Measurements from ENCODE around the gene FLNB.

FLNB gene

DNA sequence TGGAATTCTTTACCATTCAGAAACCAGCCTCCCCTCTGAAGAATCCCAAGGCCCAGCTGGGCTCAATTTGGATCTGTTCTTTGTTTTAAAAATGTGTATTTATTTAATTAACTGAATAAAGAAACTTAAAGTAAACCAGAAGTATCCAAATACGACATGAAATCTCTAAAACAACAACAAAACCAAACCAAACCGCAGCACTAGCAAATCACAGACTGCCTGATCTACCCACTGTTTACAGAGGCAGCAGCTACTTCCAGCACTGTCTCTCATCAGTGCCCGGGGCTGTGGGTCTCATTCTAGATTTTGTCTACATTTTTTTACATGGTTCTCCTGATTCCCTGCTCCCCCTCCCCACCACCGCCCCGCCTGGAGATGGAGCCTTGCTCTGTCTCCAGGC, 2.3 kb downstream of the FLNB start:
- no peak for DNase-seq

DNA sequence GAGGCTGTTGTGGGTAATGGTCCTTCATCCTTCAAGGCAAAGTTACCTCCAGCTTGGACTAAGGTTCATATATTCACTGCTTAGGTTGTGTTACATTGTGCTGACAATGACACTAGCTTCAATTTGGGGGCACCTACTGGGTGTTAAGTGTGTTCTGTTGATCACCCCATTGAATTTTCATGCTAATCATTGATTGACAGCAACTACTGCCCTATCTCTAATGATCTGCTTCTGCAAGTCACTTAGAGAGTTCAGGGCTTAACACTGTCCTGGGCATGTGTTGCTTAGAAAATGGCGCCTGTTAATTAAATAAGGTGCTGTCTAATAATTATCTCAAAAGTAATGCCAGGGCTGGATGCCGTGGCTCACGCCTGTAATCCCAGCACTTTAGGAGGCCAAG, 3.4 kb downstream of the FLNB start:
- no peak for DNase-seq

DNA sequence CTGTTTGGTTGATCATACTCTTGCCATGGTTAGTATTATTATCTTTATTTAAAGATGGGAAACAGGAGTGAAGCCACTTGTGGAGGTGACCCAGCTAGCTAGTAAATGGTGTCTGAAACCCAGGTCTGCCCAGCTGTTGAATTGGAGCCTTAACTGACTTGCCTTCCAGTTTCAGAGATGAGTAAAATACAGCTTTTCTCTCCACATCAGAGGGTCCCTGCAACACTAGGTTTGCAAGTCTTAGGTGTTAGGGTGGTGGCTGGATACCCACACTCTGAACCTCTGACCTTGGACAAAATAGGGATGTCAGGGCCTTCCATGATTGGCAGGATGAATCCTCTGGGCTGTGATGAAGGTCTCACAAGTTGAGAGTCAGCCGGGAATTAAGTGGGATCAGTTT, 4.1 kb downstream of the FLNB start:
- DNase-seq, result no peak

- DNase-seq, result no peak
Measured at GRCh38 chr3:58013099-58013498, 4.9 kb downstream of the FLNB start.

- DNase-seq, result no peak
Measured at GRCh38 chr3:58013973-58014649, 5.9 kb downstream of the FLNB start.

GRCh38 chr3:58015520-58015915, 7.3 kb downstream of the FLNB start:
- no peak for DNase-seq

DNA sequence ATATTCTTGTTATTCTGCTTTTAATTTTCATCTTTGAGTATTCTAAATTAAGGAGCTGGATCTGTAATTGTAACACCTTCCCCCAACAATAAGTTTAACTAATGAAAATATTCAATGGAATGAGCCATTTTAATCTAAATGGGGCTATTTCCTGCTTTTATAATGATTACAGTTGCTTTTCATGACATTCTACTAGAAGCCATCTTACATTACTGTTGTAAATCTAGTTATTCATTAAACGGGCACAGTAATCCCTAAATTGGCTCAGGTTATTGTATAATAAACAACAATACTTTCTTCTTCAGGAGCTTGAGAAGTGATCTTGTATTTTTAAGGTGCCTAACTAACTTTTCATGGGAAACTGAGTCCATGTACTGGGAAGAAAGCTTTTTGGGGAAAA, 8.5 kb downstream of the FLNB start:
- DNase-seq, result no peak

GRCh38 chr3:58018892-58019742, 10.9 kb downstream of the FLNB start:
- no peak for DNase-seq

GRCh38 chr3:58020783-58021071, 12.5 kb downstream of the FLNB start:
- DNase-seq, result no peak

DNA sequence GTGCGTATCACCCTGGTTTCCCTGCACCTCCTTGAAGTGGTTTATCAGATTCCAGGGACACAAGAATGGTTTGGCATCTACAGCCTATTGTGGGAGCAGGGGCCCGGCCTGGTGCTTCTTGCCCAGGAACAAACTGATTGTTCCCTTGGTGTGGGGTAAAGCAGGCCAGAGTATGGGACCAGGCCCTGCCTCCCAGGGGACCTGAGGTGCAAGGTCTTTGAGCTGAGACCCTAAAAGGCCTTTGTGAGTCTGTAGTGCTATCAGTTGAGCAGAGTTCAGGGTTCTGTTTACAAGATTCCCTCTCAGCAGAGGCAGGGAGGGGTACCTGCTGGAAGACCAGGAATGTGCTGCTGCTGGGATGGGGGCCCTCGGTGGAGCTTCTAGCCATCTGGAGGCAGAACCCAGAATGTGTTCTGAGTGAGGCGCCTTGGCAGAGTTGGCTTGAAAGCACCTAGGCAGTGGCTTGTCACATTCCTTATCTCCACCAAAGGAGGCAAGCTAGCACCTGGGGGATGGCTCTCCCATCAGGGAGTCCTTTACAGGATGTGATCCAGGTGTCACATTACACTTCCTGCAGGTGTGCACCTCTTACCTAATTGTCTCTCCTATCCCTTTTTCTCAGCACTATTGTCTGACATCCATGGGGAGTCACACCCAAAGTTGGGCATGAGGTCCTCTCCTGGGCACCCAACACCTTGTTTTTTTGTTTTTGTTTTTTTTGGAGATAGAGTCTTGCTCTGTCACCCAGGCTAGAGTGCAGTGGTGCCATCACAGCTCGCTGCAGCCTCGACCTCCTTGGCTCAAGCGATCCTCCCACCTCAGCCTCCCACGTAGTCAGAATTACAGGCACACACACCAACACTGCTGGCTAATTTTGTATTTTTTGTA, 13.1 kb downstream of the FLNB start:
- DNase-seq, result no peak

DNA sequence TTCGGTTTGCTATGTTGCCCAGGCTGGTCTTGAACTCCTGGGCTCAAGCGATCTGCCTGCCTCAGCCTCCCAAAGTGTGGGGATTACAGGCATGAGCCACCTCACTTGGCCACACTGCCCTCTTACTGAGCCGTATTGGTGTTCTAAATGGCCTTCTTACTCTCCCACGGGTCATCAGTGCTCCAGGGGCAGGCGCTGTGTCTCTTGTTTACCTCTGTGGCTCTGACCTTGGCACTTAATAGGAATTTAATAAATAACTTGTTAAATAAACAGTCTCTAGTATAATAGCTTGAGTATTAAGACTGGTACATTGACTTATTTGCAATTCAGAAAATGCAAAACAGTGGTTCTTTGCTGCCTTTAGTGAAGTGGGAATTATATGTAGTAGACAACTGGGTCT, 13.7 kb downstream of the FLNB start:
- no peak for DNase-seq

GRCh38 chr3:58022490-58022889, 14.3 kb downstream of the FLNB start:
- no peak for DNase-seq

DNA sequence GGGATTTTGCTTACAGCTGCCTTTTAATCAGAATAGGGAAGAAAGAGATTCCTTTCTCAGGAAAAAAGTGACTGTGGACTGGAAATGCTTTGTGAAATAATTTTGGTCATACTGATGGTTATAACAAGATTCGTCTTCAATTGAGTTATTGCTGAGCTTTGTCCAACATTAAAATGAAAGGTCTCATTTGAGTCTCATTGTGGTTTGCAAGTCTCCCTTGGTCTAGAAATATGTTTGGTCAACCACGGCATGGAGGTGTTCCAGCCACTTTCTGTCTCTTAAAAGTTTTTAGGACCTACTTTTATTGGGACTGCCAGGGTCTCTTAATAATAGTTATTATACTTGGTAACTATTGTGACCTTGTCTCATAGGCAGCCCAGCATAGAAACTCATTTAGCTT, 15.3 kb downstream of the FLNB start:
- DNase-seq, result no peak

DNA sequence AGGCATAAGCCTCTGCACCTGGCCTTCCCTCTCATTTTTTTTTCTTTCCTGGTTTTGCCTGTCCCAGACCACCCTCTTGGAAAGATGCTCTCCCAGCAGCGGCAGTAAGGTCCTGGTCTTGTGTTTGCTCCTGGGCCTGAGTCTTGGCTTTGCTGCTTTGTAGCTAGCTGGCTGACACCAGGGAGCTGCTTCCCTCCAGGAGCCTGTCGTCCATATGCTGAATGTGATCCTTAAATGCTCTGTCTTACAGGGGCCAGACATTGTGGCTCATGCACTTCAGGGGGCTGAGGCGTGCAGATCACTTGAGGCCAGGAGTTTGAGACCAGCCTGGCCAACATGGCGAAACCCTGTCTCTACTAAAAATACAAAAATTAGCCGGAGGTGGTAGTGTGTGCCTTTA, 17.2 kb downstream of the FLNB start:
- DNase-seq, result no peak

DNA sequence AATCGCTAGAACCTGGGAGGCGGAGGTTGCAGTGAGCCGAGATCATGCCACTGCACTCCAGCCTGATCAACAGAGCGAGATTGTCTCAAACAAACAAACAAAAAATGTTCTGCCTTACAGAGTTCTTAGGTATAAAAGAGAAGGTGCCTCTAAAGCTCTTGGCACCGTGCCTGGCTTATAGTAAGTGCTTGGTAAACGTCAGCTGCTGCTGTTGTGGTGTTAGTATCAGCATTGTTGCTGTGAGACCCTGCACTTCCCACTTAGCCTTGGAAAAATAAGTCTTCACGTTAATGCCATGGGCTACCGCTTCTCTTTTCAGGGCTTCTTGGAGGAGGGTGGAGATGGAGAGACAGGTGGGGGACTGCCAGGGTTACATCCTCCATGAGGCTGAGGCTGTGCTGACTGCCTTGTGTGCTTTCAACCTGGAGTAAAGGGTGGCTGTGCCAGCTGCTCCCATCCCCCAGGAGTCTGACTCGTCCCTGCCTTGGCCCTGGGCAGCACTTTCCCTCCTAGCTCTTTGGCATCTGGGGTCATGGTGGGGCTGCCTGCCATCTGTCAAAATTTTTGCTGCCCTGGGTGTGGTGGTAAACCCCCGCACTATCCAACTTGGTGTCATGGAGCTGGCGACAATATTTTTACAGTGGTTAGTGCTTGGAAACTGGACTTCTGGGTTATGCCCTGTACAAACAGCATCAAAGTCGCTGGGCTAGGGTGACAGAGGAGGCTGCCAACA, 17.8 kb downstream of the FLNB start:
- no peak for DNase-seq

- DNase-seq, result no peak
Measured at GRCh38 chr3:58026598-58026997, 18.4 kb downstream of the FLNB start.

DNA sequence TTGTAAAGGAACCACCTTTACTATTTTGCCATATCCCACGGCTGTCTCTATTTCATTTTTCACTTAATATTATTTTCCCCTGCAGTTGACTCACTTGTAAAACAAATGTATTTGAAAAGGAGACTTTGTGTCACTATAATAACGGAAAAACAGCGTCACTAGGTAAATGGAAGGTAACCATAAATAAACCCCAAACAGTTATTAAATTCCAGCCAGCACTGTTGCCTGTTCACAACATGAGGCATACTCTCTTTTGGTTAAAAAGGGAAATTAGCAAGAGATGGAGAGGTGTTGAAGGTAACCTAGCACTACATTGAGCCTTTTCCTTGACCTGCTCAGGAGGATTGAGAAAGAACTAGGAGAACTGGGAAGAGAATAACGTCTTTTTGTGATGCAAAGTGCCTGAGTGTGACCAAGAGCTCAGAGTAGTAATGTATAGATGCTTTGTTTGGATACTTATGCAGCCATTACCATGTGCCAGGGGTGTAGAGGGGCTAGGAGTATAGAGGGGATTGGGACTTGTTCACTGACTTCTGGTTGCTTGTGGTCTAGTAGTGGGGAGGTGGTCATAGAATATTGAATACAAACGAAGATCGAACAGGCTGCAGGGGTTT, 19.6 kb downstream of the FLNB start:
- no peak for DNase-seq

DNA sequence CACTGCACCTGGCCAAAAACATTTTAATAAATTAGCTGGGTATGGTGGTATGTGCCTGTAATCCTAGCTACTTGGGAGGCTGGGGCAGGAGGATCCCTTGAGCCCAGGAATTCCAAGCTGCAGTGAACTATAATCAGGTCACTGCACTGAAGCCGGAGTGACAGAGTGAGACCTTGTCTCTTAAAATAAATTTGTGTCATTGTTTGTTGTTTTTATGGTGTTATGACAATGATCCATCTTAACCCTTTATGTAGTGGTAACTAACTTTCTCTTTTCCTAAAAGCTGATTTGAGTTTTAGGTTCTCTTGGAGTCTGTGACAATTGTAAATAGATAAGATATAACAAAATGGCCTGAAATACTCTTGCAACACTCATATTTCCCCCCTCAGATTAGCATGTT, 20.7 kb downstream of the FLNB start:
- DNase-seq, result no peak

- no peak for DNase-seq
Measured at GRCh38 chr3:58029842-58030584, 21.8 kb downstream of the FLNB start.

- DNase-seq, result no peak
Measured at GRCh38 chr3:58032186-58032585, 24.0 kb downstream of the FLNB start.

- DNase-seq, result no peak
Measured at GRCh38 chr3:58034738-58035523, 26.7 kb downstream of the FLNB start.
